ENCODE data around the gene CRTC1.

The CRTC1 gene

DNA sequence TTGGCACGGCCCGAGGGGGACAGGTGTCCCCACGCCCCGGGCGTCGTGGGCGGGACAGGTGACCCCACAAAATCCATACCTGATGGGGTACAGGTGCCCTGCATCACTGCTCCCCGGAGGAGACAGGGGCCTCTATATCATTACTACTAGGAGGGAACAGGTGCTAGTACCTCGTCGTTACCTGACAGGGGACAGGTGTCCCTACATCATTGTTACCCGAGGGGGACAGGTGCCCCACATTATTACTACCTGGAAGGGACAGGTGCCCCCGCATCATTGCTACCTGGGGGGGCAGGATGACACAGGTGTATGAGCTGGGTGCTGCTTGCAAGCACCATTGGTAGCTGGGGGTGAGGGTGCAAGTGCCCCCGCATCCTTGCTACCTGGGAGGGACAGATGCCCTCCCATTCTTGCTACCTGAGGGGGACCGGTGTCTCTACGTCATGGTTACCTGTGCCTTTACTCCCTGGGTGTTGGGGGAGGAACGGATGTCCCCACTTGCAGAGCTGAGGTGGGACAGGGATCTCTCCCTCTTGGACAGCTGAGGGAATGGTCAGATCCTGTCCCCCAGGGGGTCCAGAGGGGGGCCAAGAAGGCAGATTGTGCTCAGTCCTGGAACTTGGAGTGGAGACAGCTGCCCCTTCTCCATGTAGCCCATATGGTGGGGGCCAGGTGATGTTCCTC lies 620 bp downstream of the CRTC1 start:
- Histone ChIP-seq H3K27ac (ENCODE audit: low read length) (no peak overlapping the region), H3K27me3 (ENCODE audit: control insufficient read depth, insufficient read depth, low read length) (no peaks in the 10 kb centered on the region), H3K4me3 (ENCODE audit: low read length) (peak overlapping the region; percentile 91; the same call in 1 of the 2 replicates), H3K36me3 (ENCODE audit: control insufficient read depth, insufficient read depth, low read length) (no peaks in the 10 kb centered on the region), H3K4me1 (ENCODE audit: control insufficient read depth, insufficient read depth, low read length) (peaks cover 3% of the 10 kb centered on the region), H3K9me3 (ENCODE audit: control insufficient read depth, insufficient read depth, low read length) (no peaks in the 10 kb centered on the region)
- WGBS (ENCODE audit: insufficient coverage, insufficient read length), result no CpG with 5 or more reads among the region's 16 CpGs
- DNase-seq (ENCODE audit: low read depth, low spot score), result no peak

DNA sequence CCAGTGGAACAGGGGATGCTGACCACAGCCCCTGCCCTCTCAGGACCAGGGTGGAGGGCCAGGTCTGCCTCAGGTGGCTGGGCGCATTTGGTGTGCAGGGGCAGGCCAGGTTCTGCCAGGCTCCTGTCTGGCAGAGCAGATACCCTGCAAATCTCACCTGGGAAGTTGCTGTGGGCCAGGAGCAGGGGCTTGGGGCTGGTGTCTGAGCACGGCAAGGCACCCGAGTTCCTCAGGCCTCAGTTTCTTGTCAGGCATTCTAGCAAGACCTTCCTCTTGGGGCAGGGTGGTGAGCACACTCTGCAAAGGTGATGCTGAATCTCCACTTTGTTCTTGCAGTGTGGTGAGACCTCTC lies 1.1 kb downstream of the CRTC1 start:
- H3K9me3 ChIP-seq (ENCODE audit: control insufficient read depth, insufficient read depth, low read length), result no peaks in the 10 kb centered on the region
- H3K27ac ChIP-seq (ENCODE audit: low read length), result no peak overlapping the region
- no peaks in the 10 kb centered on the region for H3K36me3 ChIP-seq (ENCODE audit: control insufficient read depth, insufficient read depth, low read length)
- H3K4me3 ChIP-seq (ENCODE audit: low read length), result no peak overlapping the region
- no peak for DNase-seq (ENCODE audit: low read depth, low spot score)
- H3K27me3 ChIP-seq (ENCODE audit: control insufficient read depth, insufficient read depth, low read length), result no peaks in the 10 kb centered on the region
- no CpG with 5 or more reads among the region's 3 CpGs for WGBS (ENCODE audit: insufficient coverage, insufficient read length)
- peaks cover 3% of the 10 kb centered on the region for H3K4me1 ChIP-seq (ENCODE audit: control insufficient read depth, insufficient read depth, low read length)

GRCh38 chr19:18685597-18686190 lies 2.2 kb downstream of the CRTC1 start:
- H3K9me3 ChIP-seq (ENCODE audit: control insufficient read depth, insufficient read depth, low read length), result no peaks in the 10 kb centered on the region
- no peaks in the 10 kb centered on the region for H3K27me3 ChIP-seq (ENCODE audit: control insufficient read depth, insufficient read depth, low read length)
- H3K36me3 ChIP-seq (ENCODE audit: control insufficient read depth, insufficient read depth, low read length), result no peaks in the 10 kb centered on the region
- no peak overlapping the region for H3K4me3 ChIP-seq (ENCODE audit: low read length)
- no CpG with 5 or more reads among the region's 5 CpGs for WGBS (ENCODE audit: insufficient coverage, insufficient read length)
- peaks cover 3% of the 10 kb centered on the region for H3K4me1 ChIP-seq (ENCODE audit: control insufficient read depth, insufficient read depth, low read length)
- no peak overlapping the region for H3K27ac ChIP-seq (ENCODE audit: low read length)
- DNase-seq (ENCODE audit: low read depth, low spot score), result no peak

DNA sequence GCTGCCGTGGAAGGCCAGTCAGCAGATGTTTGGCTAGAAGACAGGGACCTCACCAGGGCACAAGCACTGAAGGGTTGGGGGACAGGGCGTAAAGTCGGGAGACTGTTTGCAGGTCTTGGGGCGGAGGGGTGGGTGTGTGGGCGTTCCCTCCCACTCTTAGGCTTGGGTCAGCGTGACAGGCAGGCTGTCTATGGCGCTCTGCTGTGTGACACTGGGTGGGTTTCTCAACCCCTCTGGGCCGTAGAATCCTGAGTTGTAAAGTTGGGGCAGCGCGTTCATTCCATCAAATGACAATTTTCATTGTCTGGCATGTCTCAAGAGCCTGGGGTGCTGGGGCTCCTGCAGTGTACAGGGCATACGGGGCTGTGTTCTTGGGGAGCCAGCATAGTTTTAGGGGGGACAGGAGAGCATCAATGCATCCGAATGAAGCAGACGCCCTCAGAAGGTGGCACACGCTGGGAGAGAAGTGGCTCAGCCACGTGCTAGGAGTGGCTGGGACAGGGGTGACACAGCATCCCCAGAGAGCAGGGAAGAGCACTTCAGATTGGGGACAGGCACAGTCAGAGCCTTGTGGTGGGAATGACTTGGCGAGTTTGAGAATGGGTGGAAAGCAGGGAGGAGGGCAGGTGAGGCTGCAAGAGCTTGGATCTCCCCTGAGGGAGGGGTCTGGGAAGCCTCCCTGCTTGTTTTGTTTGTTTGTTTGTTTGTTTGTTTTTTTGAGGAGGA lies 4.4 kb downstream of the CRTC1 start:
- no peaks in the 10 kb centered on the region for H3K9me3 ChIP-seq (ENCODE audit: control insufficient read depth, insufficient read depth, low read length)
- H3K4me3 ChIP-seq (ENCODE audit: low read length), result no peak overlapping the region
- no peaks in the 10 kb centered on the region for H3K36me3 ChIP-seq (ENCODE audit: control insufficient read depth, insufficient read depth, low read length)
- no peaks in the 10 kb centered on the region for H3K27me3 ChIP-seq (ENCODE audit: control insufficient read depth, insufficient read depth, low read length)
- peaks cover 3% of the 10 kb centered on the region for H3K4me1 ChIP-seq (ENCODE audit: control insufficient read depth, insufficient read depth, low read length)
- no CpG with 5 or more reads among the region's 16 CpGs for WGBS (ENCODE audit: insufficient coverage, insufficient read length)
- DNase-seq (ENCODE audit: low read depth, low spot score), result no peak
- no peak overlapping the region for H3K27ac ChIP-seq (ENCODE audit: low read length)

GRCh38 chr19:18696023-18696422 lies 12.5 kb downstream of the CRTC1 start:
- H3K9me3 ChIP-seq (ENCODE audit: control insufficient read depth, insufficient read depth, low read length), result no peaks in the 10 kb centered on the region
- WGBS (ENCODE audit: insufficient coverage, insufficient read length), result no CpG with 5 or more reads among the region's 12 CpGs
- H3K4me1 ChIP-seq (ENCODE audit: control insufficient read depth, insufficient read depth, low read length), result peaks cover 4% of the 10 kb centered on the region; the same call in 1 of the 2 replicates
- H3K4me3 ChIP-seq (ENCODE audit: low read length), result no peak overlapping the region
- no peak for DNase-seq (ENCODE audit: low read depth, low spot score)
- H3K27ac ChIP-seq (ENCODE audit: low read length), result no peak overlapping the region
- no peaks in the 10 kb centered on the region for H3K36me3 ChIP-seq (ENCODE audit: control insufficient read depth, insufficient read depth, low read length)
- H3K27me3 ChIP-seq (ENCODE audit: control insufficient read depth, insufficient read depth, low read length), result no peaks in the 10 kb centered on the region

DNA sequence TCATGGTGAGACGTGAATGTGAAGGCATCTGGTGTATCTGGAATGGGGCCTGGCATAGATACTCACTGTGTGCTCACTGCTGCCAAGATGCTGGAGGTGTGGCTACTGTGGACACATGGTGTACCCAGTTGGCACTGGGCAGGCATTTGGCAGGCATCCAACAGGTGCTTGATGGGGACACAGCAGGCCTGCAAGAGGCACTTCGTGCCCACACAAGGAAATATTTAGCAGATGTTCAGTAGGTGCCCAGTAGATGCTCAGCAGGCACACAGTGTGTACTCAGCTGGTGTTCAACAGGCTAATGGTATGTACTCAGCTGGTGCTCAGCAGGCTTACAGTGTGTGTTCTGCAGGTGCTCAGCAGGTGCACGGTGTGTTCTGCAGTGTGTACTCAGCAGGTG lies 14.2 kb downstream of the CRTC1 start:
- no CpG with 5 or more reads among the region's 3 CpGs for WGBS (ENCODE audit: insufficient coverage, insufficient read length)
- H3K27ac ChIP-seq (ENCODE audit: low read length), result no peak overlapping the region
- H3K36me3 ChIP-seq (ENCODE audit: control insufficient read depth, insufficient read depth, low read length), result no peaks in the 10 kb centered on the region
- no peak overlapping the region for H3K4me3 ChIP-seq (ENCODE audit: low read length)
- DNase-seq (ENCODE audit: low read depth, low spot score), result no peak
- no peaks in the 10 kb centered on the region for H3K27me3 ChIP-seq (ENCODE audit: control insufficient read depth, insufficient read depth, low read length)
- peaks cover 4% of the 10 kb centered on the region; the same call in 1 of the 2 replicates for H3K4me1 ChIP-seq (ENCODE audit: control insufficient read depth, insufficient read depth, low read length)
- no peaks in the 10 kb centered on the region for H3K9me3 ChIP-seq (ENCODE audit: control insufficient read depth, insufficient read depth, low read length)

- Histone ChIP-seq H3K4me1 (ENCODE audit: control insufficient read depth, insufficient read depth, low read length) (peaks cover 4% of the 10 kb centered on the region; the same call in 1 of the 2 replicates), H3K27me3 (ENCODE audit: control insufficient read depth, insufficient read depth, low read length) (no peaks in the 10 kb centered on the region), H3K4me3 (ENCODE audit: low read length) (no peak overlapping the region), H3K9me3 (ENCODE audit: control insufficient read depth, insufficient read depth, low read length) (no peaks in the 10 kb centered on the region), H3K27ac (ENCODE audit: low read length) (no peak overlapping the region), H3K36me3 (ENCODE audit: control insufficient read depth, insufficient read depth, low read length) (no peaks in the 10 kb centered on the region)
- no peak for DNase-seq (ENCODE audit: low read depth, low spot score)
- no CpG with 5 or more reads among the region's 18 CpGs for WGBS (ENCODE audit: insufficient coverage, insufficient read length)
These were observed 15.1 kb downstream of the CRTC1 start for GRCh38 chr19:18698321-18699167.

GRCh38 chr19:18699403-18700054 lies 16.0 kb downstream of the CRTC1 start:
- Histone ChIP-seq H3K27me3 (ENCODE audit: control insufficient read depth, insufficient read depth, low read length) (no peaks in the 10 kb centered on the region), H3K4me1 (ENCODE audit: control insufficient read depth, insufficient read depth, low read length) (peaks cover 4% of the 10 kb centered on the region; the same call in 1 of the 2 replicates), H3K9me3 (ENCODE audit: control insufficient read depth, insufficient read depth, low read length) (no peaks in the 10 kb centered on the region), H3K27ac (ENCODE audit: low read length) (no peak overlapping the region), H3K36me3 (ENCODE audit: control insufficient read depth, insufficient read depth, low read length) (no peaks in the 10 kb centered on the region), H3K4me3 (ENCODE audit: low read length) (no peak overlapping the region)
- DNase-seq (ENCODE audit: low read depth, low spot score), result no peak
- WGBS (ENCODE audit: insufficient coverage, insufficient read length), result no CpG with 5 or more reads among the region's 14 CpGs

- DNase-seq (ENCODE audit: low read depth, low spot score), result no peak
- no peak overlapping the region for H3K27ac ChIP-seq (ENCODE audit: low read length)
- H3K27me3 ChIP-seq (ENCODE audit: control insufficient read depth, insufficient read depth, low read length), result no peaks in the 10 kb centered on the region
- peaks cover 4% of the 10 kb centered on the region; the same call in 1 of the 2 replicates for H3K4me1 ChIP-seq (ENCODE audit: control insufficient read depth, insufficient read depth, low read length)
- H3K36me3 ChIP-seq (ENCODE audit: control insufficient read depth, insufficient read depth, low read length), result no peaks in the 10 kb centered on the region
- no CpG with 5 or more reads among the region's 35 CpGs for WGBS (ENCODE audit: insufficient coverage, insufficient read length)
- peak overlapping the region; percentile 24; the same call in 1 of the 2 replicates for H3K4me3 ChIP-seq (ENCODE audit: low read length)
- H3K9me3 ChIP-seq (ENCODE audit: control insufficient read depth, insufficient read depth, low read length), result no peaks in the 10 kb centered on the region
These were observed 17.2 kb downstream of the CRTC1 start for GRCh38 chr19:18700501-18701249.

Measured in iPS DF 6.9 (cell line).